Mammary epithelial cell (primary cell): ENCODE data around the gene ZNF609.

Experiments
- EZH2 ChIP-seq: IDR thresholded peaks from 2 replicates; pipeline ENCODE4 v1.6.1; 2012; ENCODE audit warnings: low read length, inconsistent platforms, borderline replicate concordance
- TF ChIP-seq, protein P1 (sequence below), 2 donors: IDR thresholded peaks in 1 of 2; conservative IDR thresholded peaks in 1 of 2; 2 replicates each; pipeline ENCODE4 v1.5.1; 2011 to 2012; ENCODE audit warnings: inconsistent platforms in 2 of 2, low read length in 2 of 2, mild to moderate bottlenecking in 2 of 2, control low read depth in 1 of 2, low read depth in 1 of 2; ENCODE audit not compliant: insufficient read depth in 1 of 2; ENCODE audit errors: extremely low read depth in 1 of 2

DNA sequence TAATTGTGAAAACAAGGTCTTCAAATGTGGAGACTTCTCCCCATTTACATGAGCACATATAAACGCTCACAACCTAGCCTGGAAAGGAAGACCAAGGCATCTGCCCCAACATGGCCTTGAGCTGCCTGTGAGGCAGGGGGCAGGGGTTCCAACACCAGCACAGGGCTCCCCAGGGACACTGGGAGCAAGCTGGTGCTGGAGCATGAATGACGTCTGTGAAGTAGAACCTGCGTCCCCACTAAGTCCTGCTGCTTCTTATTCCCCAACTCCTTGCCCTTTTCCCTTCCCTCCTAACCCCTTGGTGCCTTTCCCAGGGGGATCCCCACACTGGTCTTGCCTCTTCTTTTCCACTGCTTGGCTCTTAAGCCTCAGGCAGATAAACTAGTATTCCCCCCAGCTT is 221.9 kb downstream of the ZNF609 start:
- TF ChIP-seq, protein P1, sequence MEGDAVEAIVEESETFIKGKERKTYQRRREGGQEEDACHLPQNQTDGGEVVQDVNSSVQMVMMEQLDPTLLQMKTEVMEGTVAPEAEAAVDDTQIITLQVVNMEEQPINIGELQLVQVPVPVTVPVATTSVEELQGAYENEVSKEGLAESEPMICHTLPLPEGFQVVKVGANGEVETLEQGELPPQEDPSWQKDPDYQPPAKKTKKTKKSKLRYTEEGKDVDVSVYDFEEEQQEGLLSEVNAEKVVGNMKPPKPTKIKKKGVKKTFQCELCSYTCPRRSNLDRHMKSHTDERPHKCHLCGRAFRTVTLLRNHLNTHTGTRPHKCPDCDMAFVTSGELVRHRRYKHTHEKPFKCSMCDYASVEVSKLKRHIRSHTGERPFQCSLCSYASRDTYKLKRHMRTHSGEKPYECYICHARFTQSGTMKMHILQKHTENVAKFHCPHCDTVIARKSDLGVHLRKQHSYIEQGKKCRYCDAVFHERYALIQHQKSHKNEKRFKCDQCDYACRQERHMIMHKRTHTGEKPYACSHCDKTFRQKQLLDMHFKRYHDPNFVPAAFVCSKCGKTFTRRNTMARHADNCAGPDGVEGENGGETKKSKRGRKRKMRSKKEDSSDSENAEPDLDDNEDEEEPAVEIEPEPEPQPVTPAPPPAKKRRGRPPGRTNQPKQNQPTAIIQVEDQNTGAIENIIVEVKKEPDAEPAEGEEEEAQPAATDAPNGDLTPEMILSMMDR (conservative IDR thresholded peaks at IDR 0.05 in 1 of 2, IDR thresholded peaks at IDR 0.05 in 1 of 2; ENCODE audit: extremely low read depth in 1 of 2, insufficient read depth in 1 of 2, low read depth in 1 of 2, low read length in 2 of 2), result no peak
- no peak for TF ChIP-seq EZH2
